ENCODE results near the gene SLC35E2B. TPM values are rescaled to one million over a fixed set of nuclear protein-coding genes. Genes with fewer than 3 reads are reported as not detected.
"Not testable (repeated sequence)": the region's sequence is repeated elsewhere in the genome, so short reads cannot be mapped to it uniquely, and the experiment has no call there.

The SLC35E2B gene
- total and polyA plus RNA-seq, 3 experiments from 2014 or later: 29.7 to 47.5 (median 29.9) TPM

- H3K4me3 Mint-ChIP-seq; H3K27ac Mint-ChIP-seq; H3K9me3 ChIP-seq (ENCODE audit: low read length); H3K27me3 ChIP-seq (ENCODE audit: insufficient read depth, low read length, poor library complexity, severe bottlenecking); H3K9me3 Mint-ChIP-seq; H3K36me3 ChIP-seq (ENCODE audit: insufficient read depth, low read length); H3K4me1 ChIP-seq (ENCODE audit: insufficient read depth, low read length); H3K27me3 Mint-ChIP-seq; H3K4me1 Mint-ChIP-seq; CTCF ChIA-PET; H3K27ac ChIP-seq (ENCODE audit: low read depth, low read length); POLR2A ChIA-PET; H3K4me3 ChIP-seq (ENCODE audit: low read length); H3K36me3 Mint-ChIP-seq; DNase-seq: not testable (repeated sequence)
Observed at GRCh38 chr1:1697358-1698183, 5.0 kb upstream of the SLC35E2B start.

- DNase-seq: peak in 1 of 5 donors; percentile 34
- H3K4me3 Mint-ChIP-seq: peak overlapping the region in 2 of 7 donors; percentile 8 to 60
- H3K4me3 ChIP-seq (ENCODE audit: low read length); H3K4me1 ChIP-seq (ENCODE audit: insufficient read depth, low read length); CTCF ChIA-PET; H3K27me3 ChIP-seq (ENCODE audit: insufficient read depth, low read length, poor library complexity, severe bottlenecking); H3K27ac ChIP-seq (ENCODE audit: low read depth, low read length); POLR2A ChIA-PET; H3K36me3 ChIP-seq (ENCODE audit: insufficient read depth, low read length); H3K9me3 Mint-ChIP-seq; H3K27me3 Mint-ChIP-seq; H3K4me1 Mint-ChIP-seq; H3K36me3 Mint-ChIP-seq; H3K9me3 ChIP-seq (ENCODE audit: low read length): not testable (repeated sequence)
- peak overlapping the region in 5 of 8 donors; percentile 23 to 79 (median 56) for H3K27ac Mint-ChIP-seq
Observed at GRCh38 chr1:1696431-1697357, 4.1 kb upstream of the SLC35E2B start.

DNA sequence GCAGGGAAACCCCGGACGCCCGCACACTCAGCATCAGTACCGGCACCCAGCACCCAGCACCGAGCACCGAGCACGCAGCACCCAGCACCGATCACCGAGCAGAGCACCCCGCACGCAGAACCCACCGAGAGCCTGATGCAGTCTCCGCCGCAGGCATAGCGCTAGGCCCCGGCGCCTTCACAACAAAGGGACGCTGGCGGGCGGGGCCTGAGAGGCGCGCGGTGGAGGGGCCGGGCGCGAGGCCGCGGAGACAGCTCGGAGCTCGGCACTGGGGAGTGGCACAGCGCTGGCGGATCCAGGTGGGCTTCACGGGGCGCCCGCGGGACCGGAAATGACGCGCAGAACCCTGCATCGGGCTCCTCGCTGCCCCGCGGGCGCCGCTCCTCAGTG, 276 bp downstream of the SLC35E2B start:
- H3K9me3 Mint-ChIP-seq; H3K9me3 ChIP-seq (ENCODE audit: low read length); H3K36me3 ChIP-seq (ENCODE audit: insufficient read depth, low read length); CTCF ChIA-PET; H3K4me1 ChIP-seq (ENCODE audit: insufficient read depth, low read length); H3K27me3 Mint-ChIP-seq; H3K27me3 ChIP-seq (ENCODE audit: insufficient read depth, low read length, poor library complexity, severe bottlenecking): not testable (repeated sequence)
- Histone ChIP-seq H3K27ac (ENCODE audit: low read depth, low read length) (peak overlapping the region; percentile 74), H3K4me3 (ENCODE audit: low read length) (peak overlapping the region; percentile 34)
- peak in 3 of 5 donors; percentile 63 to 87 (median 73) for DNase-seq
- Mint-ChIP-seq H3K4me3 (peak overlapping the region; percentile 41 to 92 (median 79)), H3K4me1 (peaks cover 15 to 19% (median 17%) of the 10 kb centered on the region in 3 donors), H3K36me3 (peaks cover 0 to 13% (median 2%) of the 10 kb centered on the region in 3 donors), H3K27ac (peak overlapping the region in 6 of 8 donors; percentile 46 to 93 (median 82))
- POLR2A ChIA-PET: interaction anchor here (0.6 kb wide), 2 partner anchors 54 to 85 kb away, joined by 4 read pairs; no protein-coding TSS in a partner anchor

DNA sequence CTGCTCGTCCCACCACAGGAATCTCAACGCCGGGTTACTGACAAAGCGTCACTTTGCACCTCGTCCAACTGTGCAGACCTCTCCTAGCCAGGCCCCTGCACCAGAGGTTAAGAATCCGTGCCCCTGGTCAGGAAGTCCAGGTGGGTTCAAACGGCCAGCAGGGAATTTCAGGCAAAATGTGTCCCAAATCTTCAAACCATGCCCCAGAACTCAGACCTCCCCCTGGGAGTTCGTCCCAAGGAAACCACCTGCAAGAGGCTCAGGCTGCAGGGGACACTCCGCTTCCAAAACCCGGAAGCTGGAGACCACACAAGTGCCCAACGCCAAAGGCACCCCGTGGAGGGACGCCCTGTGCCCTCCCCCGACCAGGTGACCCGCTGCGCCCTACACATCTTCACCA, 1.2 kb downstream of the SLC35E2B start:
- CTCF ChIA-PET, POLR2A ChIA-PET: not testable (repeated sequence)

GRCh38 chr1:1689526-1689925, 3.1 kb downstream of the SLC35E2B start:
- H3K9me3 ChIP-seq (ENCODE audit: low read length); POLR2A ChIA-PET; H3K9me3 Mint-ChIP-seq; H3K27me3 Mint-ChIP-seq; H3K4me1 ChIP-seq (ENCODE audit: insufficient read depth, low read length); H3K27ac ChIP-seq (ENCODE audit: low read depth, low read length); H3K27me3 ChIP-seq (ENCODE audit: insufficient read depth, low read length, poor library complexity, severe bottlenecking); CTCF ChIA-PET; DNase-seq; H3K36me3 ChIP-seq (ENCODE audit: insufficient read depth, low read length); H3K4me3 ChIP-seq (ENCODE audit: low read length): not testable (repeated sequence)
- H3K27ac Mint-ChIP-seq: peak overlapping the region in 1 of 8 donors; percentile 82
- H3K4me1 Mint-ChIP-seq: peaks cover 17 to 35% (median 23%) of the 10 kb centered on the region in 3 donors
- H3K4me3 Mint-ChIP-seq: peak overlapping the region in 4 of 7 donors; percentile 18 to 86 (median 33)
- peaks cover 0 to 19% (median 3%) of the 10 kb centered on the region in 3 donors for H3K36me3 Mint-ChIP-seq

More for the DNA sequence above, 1.2 kb downstream of the SLC35E2B start:
- not testable (repeated sequence) for H3K9me3 Mint-ChIP-seq; DNase-seq; H3K27me3 ChIP-seq (ENCODE audit: insufficient read depth, low read length, poor library complexity, severe bottlenecking); H3K4me1 ChIP-seq (ENCODE audit: insufficient read depth, low read length); H3K4me3 ChIP-seq (ENCODE audit: low read length); H3K36me3 ChIP-seq (ENCODE audit: insufficient read depth, low read length); H3K27me3 Mint-ChIP-seq; H3K4me3 Mint-ChIP-seq; H3K27ac ChIP-seq (ENCODE audit: low read depth, low read length); H3K27ac Mint-ChIP-seq; H3K9me3 ChIP-seq (ENCODE audit: low read length)
- Mint-ChIP-seq H3K36me3 (peaks cover 0 to 15% (median 2%) of the 10 kb centered on the region in 3 donors), H3K4me1 (peaks cover 14 to 26% (median 17%) of the 10 kb centered on the region in 3 donors)

DNA sequence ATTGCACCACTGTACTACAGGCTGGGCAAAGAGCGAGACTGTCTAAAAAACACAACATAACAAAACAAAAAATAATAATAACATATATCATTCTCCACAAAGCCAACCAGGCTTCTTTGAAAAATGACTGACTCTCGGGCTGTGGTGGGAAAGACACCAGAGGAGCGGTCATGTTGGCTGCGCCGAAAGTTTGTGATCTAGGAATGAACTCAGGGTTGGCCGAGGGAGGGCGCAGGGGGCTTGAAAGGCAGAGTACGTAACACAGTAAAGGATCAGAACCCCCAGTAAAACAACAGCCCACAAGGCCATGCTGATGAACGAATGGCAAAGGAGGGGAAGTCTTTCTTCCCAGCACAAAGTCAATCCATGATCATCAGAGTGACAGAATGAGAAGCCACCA, 4.7 kb downstream of the SLC35E2B start:
- Histone ChIP-seq H3K27ac (ENCODE audit: low read depth, low read length) (no peak overlapping the region), H3K9me3 (ENCODE audit: low read length) (no peaks in the 10 kb centered on the region), H3K27me3 (ENCODE audit: insufficient read depth, low read length, poor library complexity, severe bottlenecking) (no peaks in the 10 kb centered on the region), H3K36me3 (ENCODE audit: insufficient read depth, low read length) (peaks cover 4% of the 10 kb centered on the region), H3K4me1 (ENCODE audit: insufficient read depth, low read length) (no peaks in the 10 kb centered on the region), H3K4me3 (ENCODE audit: low read length) (no peak overlapping the region)
- Mint-ChIP-seq H3K36me3 (peaks cover 0 to 33% (median 3%) of the 10 kb centered on the region in 3 donors), H3K27me3 (peaks cover 0 to 1% of the 10 kb centered on the region in 2 donors), H3K4me1 (peaks cover 23 to 48% (median 32%) of the 10 kb centered on the region in 3 donors), H3K27ac (peak overlapping the region in 4 of 8 donors; percentile 33 to 88 (median 62)), H3K4me3 (peak overlapping the region in 3 of 7 donors; percentile 28 to 85 (median 42)), H3K9me3 (no peaks in the 10 kb centered on the region)
- ChIA-PET CTCF (no interaction called here), POLR2A (no interaction called here)
- no peak for DNase-seq

GRCh38 chr1:1684031-1684681, 8.4 kb downstream of the SLC35E2B start:
- Histone ChIP-seq H3K9me3 (ENCODE audit: low read length) (no peaks in the 10 kb centered on the region), H3K4me1 (ENCODE audit: insufficient read depth, low read length) (no peaks in the 10 kb centered on the region), H3K36me3 (ENCODE audit: insufficient read depth, low read length) (peaks cover 11% of the 10 kb centered on the region), H3K4me3 (ENCODE audit: low read length) (no peak overlapping the region), H3K27me3 (ENCODE audit: insufficient read depth, low read length, poor library complexity, severe bottlenecking) (no peaks in the 10 kb centered on the region), H3K27ac (ENCODE audit: low read depth, low read length) (no peak overlapping the region)
- Mint-ChIP-seq H3K36me3 (peaks cover 0 to 33% (median 3%) of the 10 kb centered on the region in 3 donors), H3K4me1 (peaks cover 26 to 51% (median 34%) of the 10 kb centered on the region in 3 donors), H3K4me3 (no peak overlapping the region), H3K9me3 (no peaks in the 10 kb centered on the region), H3K27ac (peak overlapping the region in 2 of 8 donors; percentile 33 to 39), H3K27me3 (peaks cover 0 to 1% of the 10 kb centered on the region in 2 donors)
- ChIA-PET POLR2A (interaction anchor here (0.7 kb wide), 1 partner anchor 126 kb away, joined by 3 read pairs; no protein-coding TSS in a partner anchor), CTCF (no interaction called here)
- DNase-seq: peak in 1 of 5 donors; percentile 45

Measured in CD8-positive, alpha-beta memory T cell (primary cell).